NCI-H2227 (cell line): ENCODE data around the gene MRPL11.
"Not testable (repeated sequence)": the region's sequence is repeated elsewhere in the genome, so short reads cannot be mapped to it uniquely, and the experiment has no call there.

Source experiments
- DNase-seq: peaks from one replicate; lab custom pipeline; 2025; ENCODE audit not compliant: unreplicated experiment; lab: John Stamatoyannopoulos, UW

Gene MRPL11

DNA sequence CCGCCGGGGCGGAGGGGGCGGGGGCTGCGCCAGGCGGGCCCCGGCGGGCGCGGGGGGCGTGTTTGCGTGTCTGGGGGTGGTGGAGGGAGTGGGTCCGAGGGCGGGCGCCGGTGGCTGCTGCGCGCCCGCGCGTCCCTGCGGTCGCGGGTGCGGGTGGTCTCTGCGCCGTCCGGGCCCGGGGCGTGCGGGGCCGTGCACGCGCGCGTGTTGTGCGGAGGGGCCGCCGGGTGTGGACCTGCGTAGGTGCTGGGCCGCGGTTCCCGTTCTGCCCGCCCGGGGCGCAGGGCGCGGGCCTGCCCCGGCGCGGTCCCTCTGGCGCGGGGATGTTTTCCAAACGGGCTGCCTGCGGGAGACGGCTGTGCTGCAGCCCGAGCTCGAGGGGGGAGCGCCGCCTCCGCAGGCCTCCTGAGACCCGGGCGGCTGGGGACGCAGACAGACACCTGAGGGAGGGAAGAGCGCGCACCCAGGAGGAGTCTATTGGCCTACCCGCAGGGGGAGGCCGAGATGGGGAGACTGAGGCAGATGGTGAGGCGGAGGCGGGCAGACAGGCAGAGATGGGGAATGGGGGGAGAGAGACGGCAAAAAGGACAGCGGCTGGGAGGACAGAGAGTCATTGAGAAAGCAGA is 28.5 kb upstream of the MRPL11 start:
- peak; percentile 77 for DNase-seq

- DNase-seq, result peak; percentile 96
Measured at GRCh38 chr11:66466225-66467033, 27.8 kb upstream of the MRPL11 start, which contains the start of gene PELI3. TSS of gene PELI3 (plus strand) at chr11:66466905. CDS start at chr11:66468129, 1,224 bp downstream.

GRCh38 chr11:66465373-66466224 is 27.0 kb upstream of the MRPL11 start:
- DNase-seq, result no peak

DNA sequence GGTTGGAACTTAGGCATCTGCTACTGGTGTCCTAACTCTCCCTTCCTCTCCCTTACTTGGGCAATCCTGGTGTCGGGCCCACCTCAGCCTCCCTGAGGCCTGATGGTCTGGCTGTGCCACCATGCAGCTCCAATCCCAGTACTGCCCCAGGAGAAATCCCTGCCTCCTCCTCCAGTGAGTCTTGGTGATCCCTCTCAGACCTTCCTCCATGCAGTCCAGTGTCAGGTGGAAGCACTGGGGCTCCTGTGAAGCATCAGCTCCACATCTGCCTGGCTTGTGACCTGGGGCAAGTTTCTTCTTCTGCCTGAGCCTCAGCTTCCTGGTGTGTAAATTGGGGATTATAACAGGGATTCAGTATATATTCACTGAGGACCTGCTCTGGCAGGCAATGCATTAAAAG is 26.3 kb upstream of the MRPL11 start:
- DNase-seq, result no peak

- DNase-seq, result not testable (repeated sequence)
Measured at GRCh38 chr11:66464116-66464515, 25.5 kb upstream of the MRPL11 start.

DNA sequence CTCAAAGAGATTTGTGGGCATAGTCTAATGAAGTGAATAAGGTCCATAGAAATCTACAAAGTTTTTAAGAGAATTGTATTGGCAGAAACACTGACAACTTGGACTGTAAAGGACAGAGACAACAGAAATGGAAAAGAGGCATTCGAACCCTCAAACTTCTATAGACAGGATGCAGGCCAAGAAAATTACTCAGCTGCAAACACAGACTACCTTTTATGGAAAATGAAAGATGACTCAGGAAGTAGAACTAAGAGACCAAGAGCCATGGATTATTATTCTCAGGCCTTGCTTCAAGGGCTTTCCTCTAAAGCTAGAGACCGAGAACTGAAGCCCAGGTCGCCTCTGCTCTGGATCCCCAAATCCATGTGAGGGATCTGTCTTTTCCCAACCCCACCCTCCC is 24.3 kb upstream of the MRPL11 start:
- no peak for DNase-seq

GRCh38 chr11:66462010-66462409 is 23.4 kb upstream of the MRPL11 start:
- no peak for DNase-seq

DNA sequence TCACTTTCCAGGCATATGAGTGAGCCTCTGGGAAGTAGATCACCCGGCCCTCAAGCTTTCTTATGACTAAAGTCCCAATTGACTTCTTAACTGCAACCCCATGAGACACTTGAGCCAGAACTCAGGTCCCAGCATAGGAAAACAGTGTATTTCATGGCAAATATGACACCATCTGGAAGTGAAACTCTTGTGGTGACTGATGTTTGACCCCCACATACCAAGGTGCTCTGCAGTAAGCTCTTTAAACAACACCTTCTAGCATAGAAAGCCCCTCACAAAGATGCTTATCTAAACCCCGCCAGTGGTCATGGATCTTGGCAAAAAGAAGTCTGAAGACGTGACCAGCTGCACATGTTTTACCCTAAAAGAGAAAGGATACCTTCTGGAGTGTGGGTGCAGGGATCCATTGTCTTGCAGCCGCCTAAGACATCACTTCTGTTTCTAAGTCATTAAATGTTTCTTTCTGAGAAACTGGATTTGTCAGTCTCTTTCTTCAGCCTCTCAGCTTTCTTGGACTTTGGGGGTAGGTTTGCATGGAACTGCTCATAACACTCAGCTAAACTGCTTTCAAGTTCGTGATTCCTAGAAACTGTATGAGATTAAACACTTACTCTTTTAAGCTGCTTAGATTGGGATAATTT is 20.6 kb upstream of the MRPL11 start:
- DNase-seq, result no peak

DNA sequence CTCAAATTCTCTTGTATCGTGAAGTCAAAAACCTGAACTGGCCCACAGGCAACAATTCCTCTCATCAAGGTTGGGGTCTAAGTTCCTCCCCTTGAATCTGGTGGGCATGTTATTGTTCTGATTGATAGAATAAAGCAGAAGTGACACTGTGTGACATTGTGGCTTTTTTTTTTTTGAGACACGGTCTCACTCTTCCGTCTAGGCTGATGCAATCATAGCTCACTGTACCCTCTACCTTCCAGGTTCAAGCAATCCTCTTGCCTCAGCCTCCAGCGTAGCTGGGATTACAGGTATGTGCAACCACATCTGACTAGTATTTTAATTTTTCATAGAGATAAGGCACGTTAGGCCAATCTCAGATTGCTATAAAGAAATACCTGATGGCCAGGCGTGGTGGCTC is 19.2 kb upstream of the MRPL11 start:
- no peak for DNase-seq

- no peak for DNase-seq
Measured at GRCh38 chr11:66454828-66455227, 16.2 kb upstream of the MRPL11 start.

- peak; percentile 36 for DNase-seq
Measured at GRCh38 chr11:66454247-66454646, 15.6 kb upstream of the MRPL11 start.

DNA sequence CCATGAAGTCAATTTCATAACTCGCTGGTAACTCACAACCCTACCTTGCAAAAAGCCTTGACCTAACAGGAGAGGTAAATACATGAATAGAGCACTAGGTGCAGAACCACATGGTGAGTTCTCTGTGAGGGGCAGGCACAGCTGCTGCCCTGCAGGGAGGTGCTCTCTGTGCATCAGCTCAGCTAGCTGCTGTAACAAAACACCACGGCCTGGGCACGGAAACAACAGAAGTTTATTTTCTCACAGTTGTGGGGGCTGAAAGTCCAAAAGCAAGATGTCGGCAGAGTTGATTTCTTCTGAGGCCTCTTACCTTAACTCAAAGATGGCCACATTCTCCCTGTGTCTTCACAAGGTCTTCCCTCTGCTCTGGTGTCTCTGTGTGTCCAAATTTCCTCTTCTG is 13.0 kb upstream of the MRPL11 start:
- no peak for DNase-seq

- no peak for DNase-seq
Measured at GRCh38 chr11:66450560-66450959, 11.9 kb upstream of the MRPL11 start.

GRCh38 chr11:66448523-66448922 is 9.9 kb upstream of the MRPL11 start:
- DNase-seq, result no peak

DNA sequence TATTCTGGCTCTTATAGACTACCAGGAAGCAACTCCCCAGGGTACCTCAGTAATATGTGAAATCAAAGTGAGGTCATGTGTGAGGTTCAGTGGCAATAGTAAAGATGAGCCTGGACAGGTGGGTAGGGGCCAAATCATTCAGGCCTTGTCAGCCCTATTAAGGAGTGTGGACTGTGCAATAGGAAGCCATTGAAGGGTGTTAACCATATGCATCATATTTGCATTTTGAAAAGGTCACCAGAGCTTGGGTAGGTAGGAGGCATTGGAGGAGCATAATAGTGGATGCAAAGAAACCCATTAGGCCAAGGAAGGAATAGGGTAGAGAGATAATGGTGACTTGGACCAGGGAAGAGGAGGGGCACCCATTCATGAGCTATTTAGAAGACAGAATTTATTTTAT is 8.4 kb upstream of the MRPL11 start:
- no peak for DNase-seq

DNA sequence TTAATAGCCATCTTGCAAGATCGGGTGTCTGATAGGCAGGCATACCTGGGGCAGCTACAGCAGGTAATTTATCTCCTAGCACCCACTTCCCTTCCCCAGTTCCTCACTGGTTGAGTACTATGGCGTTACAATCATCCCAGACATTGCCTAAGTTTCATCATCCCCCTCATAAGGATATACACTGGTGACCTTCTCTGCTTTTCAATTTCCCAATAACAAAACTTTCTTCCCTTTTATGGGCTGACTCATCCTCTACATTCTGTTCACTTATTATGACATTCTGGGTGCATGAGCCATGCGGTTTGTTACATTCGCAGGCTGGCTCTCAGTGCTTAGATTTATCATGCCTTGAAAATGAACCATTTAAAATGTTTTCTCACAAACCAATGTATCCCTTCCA is 5.0 kb upstream of the MRPL11 start:
- no peak for DNase-seq

GRCh38 chr11:66440940-66441282 is 2.3 kb upstream of the MRPL11 start:
- DNase-seq, result not testable (repeated sequence)

DNA sequence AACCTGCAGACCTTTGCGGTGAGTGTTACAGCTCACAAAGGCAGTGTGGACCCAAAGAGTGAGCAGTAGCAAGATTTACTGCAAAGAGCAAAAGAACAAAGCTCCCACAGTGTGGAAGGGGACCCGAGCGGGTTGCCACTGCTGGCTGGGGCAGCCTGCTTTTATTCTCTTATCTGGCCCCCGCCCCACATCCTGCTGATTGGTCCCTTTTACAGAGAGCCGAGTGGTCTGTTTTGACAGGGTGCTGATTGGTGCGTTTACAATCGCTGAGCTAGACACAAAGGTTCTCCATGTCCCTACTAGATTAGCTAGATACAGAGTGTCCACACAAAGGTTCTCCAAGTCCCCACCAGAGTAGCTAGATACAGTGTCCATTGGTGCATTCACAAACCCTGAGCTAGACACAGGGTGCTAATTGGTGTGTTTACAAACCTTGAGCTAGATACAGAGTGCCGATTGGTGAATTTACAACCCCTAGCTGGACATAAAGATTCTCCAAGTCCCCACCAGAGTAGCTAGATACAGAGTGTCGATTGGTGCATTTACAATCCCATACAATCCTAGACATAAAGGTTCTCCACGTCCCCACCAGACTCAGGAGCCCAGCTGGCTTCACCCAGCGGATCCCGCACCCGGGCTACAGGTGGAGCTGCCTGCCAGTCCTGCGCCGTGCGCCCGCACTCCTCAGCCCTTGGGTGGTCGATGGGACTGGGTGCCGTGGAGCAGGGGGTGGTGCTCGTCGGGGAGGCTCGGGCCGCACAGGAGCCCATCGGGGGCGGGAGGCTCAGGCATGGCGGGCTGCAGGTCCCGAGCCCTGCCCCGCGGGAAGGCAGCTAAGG is 1.7 kb upstream of the MRPL11 start:
- DNase-seq, result not testable (repeated sequence)

DNA sequence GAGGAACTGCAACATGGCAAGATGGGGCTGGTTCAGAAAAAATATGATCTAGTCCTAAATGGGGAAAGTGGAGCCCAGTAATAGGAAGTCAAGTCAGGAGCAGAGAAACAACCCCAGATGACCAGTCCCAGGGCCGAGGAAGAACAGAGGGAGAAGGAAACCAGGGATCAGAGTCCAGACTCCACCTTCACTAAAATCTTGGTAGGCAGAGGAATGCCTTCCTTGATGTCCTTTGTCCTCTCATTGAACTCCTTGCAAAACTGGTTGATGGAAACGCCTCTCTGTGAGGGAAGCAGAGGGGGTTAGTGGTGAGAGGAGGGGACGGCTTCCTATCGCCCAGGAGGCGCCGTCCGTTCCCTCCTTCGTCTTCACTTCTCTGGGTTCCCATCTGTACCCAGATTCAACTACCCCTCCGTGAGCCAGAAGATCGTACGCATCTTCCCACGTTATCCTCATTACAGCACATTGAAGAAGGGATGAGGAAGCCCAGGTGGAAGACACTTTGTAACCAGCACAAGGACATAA is 607 bp downstream of the MRPL11 start:
- no peak for DNase-seq

GRCh38 chr11:66432597-66432996 is 6.1 kb downstream of the MRPL11 start:
- no peak for DNase-seq
